ENCODE measurements around the gene KIFC3.
"Not testable (repeated sequence)": the region's sequence is repeated elsewhere in the genome, so short reads cannot be mapped to it uniquely, and the experiment has no call there.

The KIFC3 gene

DNA sequence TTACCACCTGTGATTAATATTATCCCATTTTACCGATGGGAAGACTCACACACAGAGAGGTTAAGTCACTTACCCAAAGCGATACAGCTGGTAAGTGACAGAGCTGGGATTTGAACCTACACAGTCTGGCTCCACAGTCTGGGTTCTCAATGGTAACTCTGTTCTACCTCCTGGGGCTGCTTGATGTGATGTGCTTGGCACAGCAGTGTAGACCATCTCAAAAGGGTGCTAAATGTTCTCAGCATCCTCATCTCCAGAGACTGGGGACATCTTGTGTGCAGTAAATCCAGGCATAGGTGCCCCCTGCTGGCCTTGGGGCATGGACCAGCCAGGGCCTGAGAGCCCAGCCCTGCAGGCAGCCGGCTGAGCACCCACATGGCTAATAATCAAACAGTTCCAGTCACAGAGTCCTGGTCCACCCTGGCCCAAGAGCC is 82.1 kb downstream of the KIFC3 start:
- peak; percentile 7 for DNase-seq (ENCODE audit: extremely low read depth, low read depth)
- peak; percentile 57 for TF ChIP-seq CTCF (IDR thresholded peaks at IDR 0.05; ENCODE audit: low read depth, low read length)

- TF ChIP-seq CTCF (IDR thresholded peaks at IDR 0.05; ENCODE audit: low read depth, low read length), result no peak
- DNase-seq (ENCODE audit: extremely low read depth, low read depth), result no peak
Measured at GRCh38 chr16:57714047-57714446, 88.2 kb downstream of the KIFC3 start.

GRCh38 chr16:57713596-57713995 is 88.7 kb downstream of the KIFC3 start:
- DNase-seq (ENCODE audit: extremely low read depth, low read depth), result no peak
- TF ChIP-seq CTCF (IDR thresholded peaks at IDR 0.05; ENCODE audit: low read depth, low read length), result no peak

DNA sequence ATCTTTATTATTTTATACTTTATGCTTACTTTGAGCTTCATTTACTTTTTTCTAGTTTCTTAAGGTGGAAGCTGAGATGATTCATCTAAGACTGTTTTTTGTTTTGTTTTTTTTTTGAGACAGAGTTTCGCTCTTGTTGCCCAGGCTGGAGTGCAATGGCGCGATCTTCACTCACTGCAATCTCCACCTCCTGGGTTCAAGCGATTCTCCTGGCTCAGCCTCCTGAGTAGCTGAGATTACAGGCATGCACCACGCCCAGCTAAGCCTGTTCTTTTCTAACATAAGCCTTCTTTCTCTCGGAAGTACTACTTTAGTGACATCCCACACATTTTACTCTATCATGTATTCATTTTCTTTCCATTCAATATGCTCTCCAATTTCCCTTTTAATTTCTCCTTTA is 89.7 kb downstream of the KIFC3 start:
- not testable (repeated sequence) for DNase-seq (ENCODE audit: extremely low read depth, low read depth)

GRCh38 chr16:57711993-57712392 is 90.3 kb downstream of the KIFC3 start:
- TF ChIP-seq CTCF (IDR thresholded peaks at IDR 0.05; ENCODE audit: low read depth, low read length), result no peak
- no peak for DNase-seq (ENCODE audit: extremely low read depth, low read depth)

GRCh38 chr16:57711346-57711745 is 90.9 kb downstream of the KIFC3 start:
- TF ChIP-seq CTCF (IDR thresholded peaks at IDR 0.05; ENCODE audit: low read depth, low read length), result no peak
- DNase-seq (ENCODE audit: extremely low read depth, low read depth), result no peak

DNA sequence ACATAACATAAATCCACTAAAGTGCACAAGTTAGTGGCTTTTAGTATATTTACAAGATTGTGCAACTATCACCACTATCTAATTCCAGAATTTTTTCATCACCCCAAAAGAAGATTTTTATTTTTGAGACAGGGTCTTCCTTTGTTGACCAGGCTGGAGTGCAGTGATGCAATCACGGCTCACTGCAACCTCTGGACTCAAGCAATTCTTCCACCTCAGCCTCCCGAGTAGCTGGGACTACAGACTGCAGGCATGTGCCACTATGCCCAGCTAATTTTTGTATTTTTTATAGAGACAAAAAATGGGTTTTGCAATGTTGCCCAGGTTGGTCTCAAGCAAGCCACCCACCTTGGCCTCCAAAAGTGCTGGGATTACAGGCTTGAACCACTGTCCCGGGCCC is 92.6 kb downstream of the KIFC3 start:
- no peak for TF ChIP-seq CTCF (IDR thresholded peaks at IDR 0.05; ENCODE audit: low read depth, low read length)
- no peak for DNase-seq (ENCODE audit: extremely low read depth, low read depth)

Measured in AG09319 (cell line).